Small intestine (tissue), 7 donors: ENCODE measurements around the gene DIP2B. TPM values are rescaled to one million over a fixed set of nuclear protein-coding genes. Genes with fewer than 3 reads are reported as not detected.

Source experiments
- DNase-seq, 2 donors: peaks; one replicate each; pipeline versions ENCODE4 v3.0.0 to v3.0.0-alpha.2; 2013
- FAIRE-seq: peaks from 2 replicates; lab custom pipeline; 2012; peaks lifted over from hg19 to GRCh38; lab: Jason Lieb, UNC
- H3K27ac ChIP-seq, 3 donors: one replicate each; pipeline ENCODE4 v1.5.1; 2013; ENCODE audit warnings: low read length in 2 of 3, mild to moderate bottlenecking in 2 of 3, control low read depth in 1 of 3, inconsistent platforms in 1 of 3, low read depth in 1 of 3, moderate library complexity in 1 of 3
- H3K27me3 ChIP-seq, 3 donors: one replicate each; pipeline ENCODE4 v1.6.1; 2013; ENCODE audit warnings: low read length in 3 of 3, inconsistent platforms in 1 of 3; ENCODE audit not compliant: control insufficient read depth in 3 of 3, insufficient read depth in 3 of 3
- H3K36me3 ChIP-seq, 3 donors: one replicate each; pipeline ENCODE4 v1.6.1; 2013; ENCODE audit warnings: low read length in 3 of 3, inconsistent platforms in 1 of 3, low read depth in 1 of 3, mild to moderate bottlenecking in 1 of 3, moderate library complexity in 1 of 3; ENCODE audit not compliant: control insufficient read depth in 3 of 3, insufficient read depth in 2 of 3
- H3K4me1 ChIP-seq, 3 donors: one replicate each; pipeline ENCODE4 v1.6.1; 2013; ENCODE audit warnings: low read length in 2 of 3, inconsistent platforms in 1 of 3, low read depth in 1 of 3, mild to moderate bottlenecking in 1 of 3, moderate library complexity in 1 of 3; ENCODE audit not compliant: control insufficient read depth in 3 of 3, insufficient read depth in 2 of 3
- H3K4me3 ChIP-seq, 3 donors: one replicate each; pipeline ENCODE4 v1.5.1; 2013; ENCODE audit warnings: low read length in 3 of 3, control low read depth in 1 of 3, inconsistent platforms in 1 of 3, low read depth in 1 of 3, mild to moderate bottlenecking in 1 of 3, moderate library complexity in 1 of 3
- H3K9me3 ChIP-seq, 2 donors: one replicate each; pipeline ENCODE4 v1.6.1; 2013; ENCODE audit warnings: low read depth in 1 of 2, low read length in 1 of 2; ENCODE audit not compliant: control insufficient read depth in 2 of 2, insufficient read depth in 1 of 2
- WGBS, 3 donors: extraction: QIAGEN DNeasy Blood & Tissue Kit; methylation state at CpG; one replicate each; pipeline ENCODE4 v1.1.7; 2013; 5-methylcytosine and 5-hydroxymethylcytosine counted together
- polyA plus RNA-seq, 4 donors: library from polyadenylated mRNA; stranded (reverse) in 3 of 4; unstranded in 1 of 4; fragments of 200-250 nt in 3 of 4; fragments of 120-200 nt in 1 of 4; gene quantifications; one replicate each; pipeline versions ENCODE4 v1.2.1 to v1.2.3, GENCODE V29; 2013
- donor health status: healthy with polysubstance abuse.
- donor health status: control.
- donor health status: control.
- donor health status: Bipolar disorder and iron deficiency.
- donor health status: healthy.

The DIP2B gene
- polyA plus RNA-seq, 4 donors = 6.3 to 18.1 (median 6.9) TPM

GRCh38 chr12:50699940-50700339 is 195.2 kb downstream of the DIP2B start:
- DNase-seq (no peak), FAIRE-seq (no peak)
- H3K4me1 ChIP-seq = peaks cover 0 to 5% (median 0%) of the 10 kb centered on the region in 3 donors
- H3K27me3 ChIP-seq = no peaks in the 10 kb centered on the region
- no peak overlapping the region for H3K27ac ChIP-seq
- no peak overlapping the region for H3K4me3 ChIP-seq
- peaks cover 4 to 46% (median 10%) of the 10 kb centered on the region in 3 donors for H3K36me3 ChIP-seq
- 89 to 91% (median 90%) methylated on average over 6 of the region's 6 CpGs for WGBS, 3 donors
- no peaks in the 10 kb centered on the region for H3K9me3 ChIP-seq

GRCh38 chr12:50706606-50707005 is 201.8 kb downstream of the DIP2B start:
- no peak overlapping the region for H3K27ac ChIP-seq
- DNase-seq (no peak), FAIRE-seq (no peak)
- no peaks in the 10 kb centered on the region for H3K4me1 ChIP-seq
- H3K9me3 ChIP-seq = no peaks in the 10 kb centered on the region
- H3K27me3 ChIP-seq = no peaks in the 10 kb centered on the region
- H3K4me3 ChIP-seq = no peak overlapping the region
- peaks cover 11 to 41% (median 16%) of the 10 kb centered on the region in 3 donors for H3K36me3 ChIP-seq

- DNase-seq (no peak), FAIRE-seq (no peak)
- Histone ChIP-seq H3K4me1 (no peaks in the 10 kb centered on the region), H3K9me3 (no peaks in the 10 kb centered on the region), H3K36me3 (peaks cover 11 to 41% (median 16%) of the 10 kb centered on the region in 3 donors), H3K27me3 (no peaks in the 10 kb centered on the region), H3K27ac (no peak overlapping the region), H3K4me3 (no peak overlapping the region)
- 93 to 97% (median 95%) methylated on average over 7 of the region's 7 CpGs for WGBS, 3 donors
These were observed 202.6 kb downstream of the DIP2B start for GRCh38 chr12:50707396-50707795.

- Histone ChIP-seq H3K27ac (no peak overlapping the region), H3K4me1 (no peaks in the 10 kb centered on the region), H3K27me3 (no peaks in the 10 kb centered on the region), H3K36me3 (peaks cover 11 to 45% (median 13%) of the 10 kb centered on the region in 3 donors), H3K9me3 (no peaks in the 10 kb centered on the region), H3K4me3 (no peak overlapping the region)
- DNase-seq (no peak), FAIRE-seq (no peak)
- WGBS, 3 donors = 89 to 100% (median 95%) methylated on average over 2 of the region's 2 CpGs
These were observed 203.8 kb downstream of the DIP2B start for GRCh38 chr12:50708631-50709030.

- FAIRE-seq = no peak
- Histone ChIP-seq H3K9me3 (no peaks in the 10 kb centered on the region), H3K36me3 (peaks cover 9 to 51% (median 11%) of the 10 kb centered on the region in 3 donors), H3K27ac (no peak overlapping the region), H3K4me1 (no peaks in the 10 kb centered on the region), H3K4me3 (no peak overlapping the region), H3K27me3 (no peaks in the 10 kb centered on the region)
- WGBS, 3 donors = 92 to 96% (median 94%) methylated on average over 6 of the region's 6 CpGs
- no peak for DNase-seq
These were observed 206.3 kb downstream of the DIP2B start for GRCh38 chr12:50711121-50711520.

- FAIRE-seq (no peak), DNase-seq (no peak)
- no peaks in the 10 kb centered on the region for H3K9me3 ChIP-seq
- H3K4me1 ChIP-seq = no peaks in the 10 kb centered on the region
- 88 to 90% (median 89%) methylated on average over 2 of the region's 2 CpGs for WGBS, 3 donors
- H3K4me3 ChIP-seq = no peak overlapping the region
- no peak overlapping the region for H3K27ac ChIP-seq
- H3K36me3 ChIP-seq = peaks cover 3 to 52% (median 10%) of the 10 kb centered on the region in 3 donors
- H3K27me3 ChIP-seq = no peaks in the 10 kb centered on the region
These were observed 210.4 kb downstream of the DIP2B start for GRCh38 chr12:50715174-50715573.

GRCh38 chr12:50718760-50719159 is 214.0 kb downstream of the DIP2B start:
- WGBS, 3 donors = 80 to 93% (median 91%) methylated on average over 2 of the region's 2 CpGs
- Histone ChIP-seq H3K9me3 (no peaks in the 10 kb centered on the region), H3K4me3 (no peak overlapping the region), H3K4me1 (peaks cover 0 to 2% (median 0%) of the 10 kb centered on the region in 3 donors), H3K27ac (no peak overlapping the region), H3K36me3 (peaks cover 9 to 52% (median 16%) of the 10 kb centered on the region in 3 donors), H3K27me3 (no peaks in the 10 kb centered on the region)
- DNase-seq (no peak), FAIRE-seq (no peak)

GRCh38 chr12:50720085-50720484 is 215.3 kb downstream of the DIP2B start:
- H3K27ac ChIP-seq = no peak overlapping the region
- no peaks in the 10 kb centered on the region for H3K9me3 ChIP-seq
- no peak for FAIRE-seq
- H3K27me3 ChIP-seq = no peaks in the 10 kb centered on the region
- peak; percentile 41 to 43 for DNase-seq
- peaks cover 9 to 49% (median 18%) of the 10 kb centered on the region in 3 donors for H3K36me3 ChIP-seq
- H3K4me3 ChIP-seq = no peak overlapping the region
- 84 to 90% (median 88%) methylated on average over 3 of the region's 3 CpGs for WGBS, 3 donors
- H3K4me1 ChIP-seq = peaks cover 0 to 2% (median 0%) of the 10 kb centered on the region in 3 donors

- Histone ChIP-seq H3K9me3 (no peaks in the 10 kb centered on the region), H3K27ac (no peak overlapping the region), H3K27me3 (no peaks in the 10 kb centered on the region), H3K4me1 (peaks cover 0 to 2% (median 0%) of the 10 kb centered on the region in 3 donors), H3K4me3 (no peak overlapping the region), H3K36me3 (peaks cover 9 to 45% (median 18%) of the 10 kb centered on the region in 3 donors)
- WGBS, 3 donors = 86 to 90% (median 86%) methylated on average over 5 of the region's 5 CpGs
- no peak for DNase-seq
- FAIRE-seq = no peak
These were observed 215.7 kb downstream of the DIP2B start for GRCh38 chr12:50720501-50720900.
